SJSA1 (cell line): ENCODE measurements around the gene ERN1. TPM values are rescaled to one million over a fixed set of nuclear protein-coding genes. Genes with fewer than 3 reads are reported as not detected.

Source experiments
- DNase-seq, 2 experiments: peaks; one replicate each; pipeline ENCODE4 v3.0.0-alpha.2; 2015 to 2020; ENCODE audit warnings: low spot score in 2 of 2, low read depth in 1 of 2
- H3K27ac ChIP-seq: fragments of 250-450 bp; sonication (Bioruptor Pico); 2 replicates; pipeline ENCODE4 v1.5.1; 2020; ENCODE audit warnings: mild to moderate bottlenecking, moderate library complexity
- H3K27me3 ChIP-seq: fragments of 250-450 bp; sonication (Bioruptor Pico); replicated peaks from 2 replicates; pipeline ENCODE4 v1.5.1; 2020; ENCODE audit warnings: mild to moderate bottlenecking, moderate library complexity
- H3K36me3 ChIP-seq: fragments of 250-450 bp; sonication (Bioruptor Pico); 2 replicates; pipeline ENCODE4 v1.5.1; 2020; ENCODE audit warnings: mild to moderate bottlenecking
- H3K4me1 ChIP-seq: fragments of 250-450 bp; sonication (Bioruptor Pico); replicated peaks from 2 replicates; pipeline ENCODE4 v1.6.1; 2021; ENCODE audit warnings: mild to moderate bottlenecking
- H3K4me3 ChIP-seq: fragments of 250-450 bp; sonication (Bioruptor Pico); 2 replicates; pipeline ENCODE4 v1.5.1; 2020; ENCODE audit warnings: mild to moderate bottlenecking
- H3K9me3 ChIP-seq: fragments of 250-450 bp; sonication (Bioruptor Pico); replicated peaks from 2 replicates; pipeline ENCODE4 v1.5.1; 2020; ENCODE audit warnings: mild to moderate bottlenecking
- total RNA-seq: library from RNA; depleted of rRNA; stranded (reverse); fragments of >200 nt; shearing (Covaris generic); gene quantifications from 2 replicates; pipeline ENCODE4 v1.2.3, GENCODE V29; 2014

The ERN1 gene
- total RNA-seq, 1 experiment from 2014 or later = 5.8 TPM

DNA sequence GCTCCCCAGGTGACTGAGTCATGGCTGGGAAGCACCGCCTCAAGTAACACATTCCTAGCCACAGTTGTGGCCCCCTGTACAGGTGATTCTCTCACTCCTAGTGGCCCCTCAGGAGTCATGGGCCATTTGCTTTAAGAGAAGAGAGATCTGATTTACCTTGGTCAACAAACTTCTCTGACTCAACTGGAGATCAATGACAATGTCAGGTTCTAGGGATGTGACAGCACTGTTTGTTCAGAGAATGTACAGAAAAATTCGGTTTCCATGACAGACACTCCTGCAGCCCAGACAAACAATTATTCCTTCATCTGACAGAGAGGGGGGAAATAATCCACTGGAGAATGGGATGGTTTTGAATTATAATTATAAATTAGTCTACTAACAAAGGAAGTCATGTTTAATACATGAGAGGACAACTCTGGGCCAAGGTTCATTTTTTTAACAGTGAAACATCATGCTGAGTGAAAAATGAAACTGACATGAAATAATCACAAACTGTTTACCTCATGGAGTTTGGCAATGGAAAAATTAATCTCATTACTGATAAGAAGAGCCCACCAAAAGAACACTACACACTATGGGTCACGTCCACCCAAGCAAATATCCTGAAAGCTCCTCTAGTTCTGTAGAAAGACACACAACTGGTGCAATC, 9.7 kb downstream of the ERN1 start:
- no peak overlapping the region for H3K27ac ChIP-seq
- no peaks in the 10 kb centered on the region for H3K36me3 ChIP-seq
- peaks cover 11% of the 10 kb centered on the region for H3K4me1 ChIP-seq
- H3K4me3 ChIP-seq = no peak overlapping the region
- no peak for DNase-seq
- no peaks in the 10 kb centered on the region for H3K9me3 ChIP-seq
- no peaks in the 10 kb centered on the region; the same call in 1 of the 2 replicates for H3K27me3 ChIP-seq

DNA sequence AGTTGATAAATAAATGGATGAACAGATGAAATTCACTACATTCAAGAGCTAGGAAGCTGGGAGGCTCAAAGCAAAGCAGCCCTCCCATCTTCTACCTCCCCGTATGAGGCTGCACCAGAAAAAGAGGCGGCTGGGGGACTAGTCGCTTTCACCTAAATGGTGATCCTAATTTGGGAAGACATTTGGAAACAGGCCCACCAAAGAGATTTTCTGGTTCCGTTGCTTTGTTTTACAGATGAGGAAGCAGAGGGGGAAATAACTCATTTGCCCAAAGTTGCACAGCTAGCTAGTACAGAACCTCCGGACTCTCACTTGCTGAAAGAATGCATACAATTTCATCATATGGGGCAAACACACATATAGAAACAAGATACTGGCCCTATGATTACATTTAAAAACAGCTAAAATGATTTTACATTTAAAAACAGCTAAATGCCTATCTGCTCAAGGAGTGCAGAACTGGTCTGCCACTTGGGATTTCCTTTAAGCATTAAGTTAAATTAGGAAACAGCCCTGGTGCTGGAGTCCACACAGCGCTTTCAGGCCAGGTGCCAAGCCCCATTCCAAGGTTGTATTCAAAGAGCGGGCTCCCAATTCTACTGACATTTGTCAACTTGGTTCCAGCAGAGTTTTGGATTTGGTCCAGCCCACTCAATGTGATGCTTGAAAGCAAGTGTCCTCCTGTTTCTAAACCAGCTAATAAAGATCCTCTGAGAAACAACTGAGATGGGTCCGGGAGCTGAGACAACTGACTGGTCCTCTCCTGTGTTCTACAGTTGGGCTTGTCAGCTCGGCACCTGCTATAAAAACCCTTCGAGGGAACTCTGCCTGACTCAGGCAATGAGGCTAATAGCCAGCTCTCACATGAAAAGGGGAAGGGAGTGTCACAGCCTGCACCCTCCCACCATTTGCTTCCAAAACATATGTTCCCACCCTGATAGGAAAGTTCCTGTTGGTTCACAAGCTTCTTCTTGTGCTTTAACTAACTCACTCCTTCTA, 11.7 kb downstream of the ERN1 start:
- DNase-seq = peak in 1 of 2 experiments; percentile 30
- no peak overlapping the region for H3K27ac ChIP-seq
- no peaks in the 10 kb centered on the region for H3K9me3 ChIP-seq
- H3K27me3 ChIP-seq = no peaks in the 10 kb centered on the region; the same call in 1 of the 2 replicates
- H3K4me1 ChIP-seq = peaks cover 10% of the 10 kb centered on the region
- no peaks in the 10 kb centered on the region for H3K36me3 ChIP-seq
- no peak overlapping the region for H3K4me3 ChIP-seq

DNA sequence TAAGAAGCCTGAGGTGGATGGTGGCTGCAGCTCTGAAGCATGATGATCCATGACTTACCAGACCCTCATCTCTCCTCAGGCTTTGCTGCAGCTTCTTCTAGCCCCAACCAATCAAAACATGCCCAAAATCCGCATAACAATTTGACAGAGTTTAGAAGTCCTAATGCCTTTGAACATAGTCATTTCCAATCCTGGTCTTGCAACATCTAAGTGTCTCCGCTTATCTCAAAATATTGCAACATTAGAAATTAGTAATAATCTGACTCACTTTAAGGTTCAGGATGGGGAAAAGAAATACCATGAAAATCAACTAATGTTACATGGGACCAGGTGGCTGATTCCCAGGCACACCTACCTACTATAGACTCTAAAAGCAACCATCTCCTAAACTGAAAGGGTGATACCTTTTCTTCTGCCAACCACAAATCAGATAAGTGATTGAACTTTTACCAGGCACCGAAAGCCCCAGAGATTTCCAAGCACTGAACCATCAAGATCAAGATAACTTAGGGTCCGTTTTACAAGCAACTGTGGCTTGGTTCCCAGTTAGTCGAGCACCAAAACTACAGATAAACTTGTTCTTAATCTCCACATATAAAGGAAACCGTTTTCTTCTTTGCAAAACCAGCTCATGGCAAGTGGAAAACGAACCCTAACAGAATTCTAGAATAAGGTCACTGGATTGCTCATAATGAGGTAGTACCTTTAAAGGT, 14.0 kb downstream of the ERN1 start:
- no peak for DNase-seq
- H3K4me1 ChIP-seq = no peaks in the 10 kb centered on the region
- H3K36me3 ChIP-seq = no peaks in the 10 kb centered on the region
- no peaks in the 10 kb centered on the region for H3K9me3 ChIP-seq
- no peak overlapping the region for H3K4me3 ChIP-seq
- no peaks in the 10 kb centered on the region for H3K27me3 ChIP-seq
- no peak overlapping the region for H3K27ac ChIP-seq

DNA sequence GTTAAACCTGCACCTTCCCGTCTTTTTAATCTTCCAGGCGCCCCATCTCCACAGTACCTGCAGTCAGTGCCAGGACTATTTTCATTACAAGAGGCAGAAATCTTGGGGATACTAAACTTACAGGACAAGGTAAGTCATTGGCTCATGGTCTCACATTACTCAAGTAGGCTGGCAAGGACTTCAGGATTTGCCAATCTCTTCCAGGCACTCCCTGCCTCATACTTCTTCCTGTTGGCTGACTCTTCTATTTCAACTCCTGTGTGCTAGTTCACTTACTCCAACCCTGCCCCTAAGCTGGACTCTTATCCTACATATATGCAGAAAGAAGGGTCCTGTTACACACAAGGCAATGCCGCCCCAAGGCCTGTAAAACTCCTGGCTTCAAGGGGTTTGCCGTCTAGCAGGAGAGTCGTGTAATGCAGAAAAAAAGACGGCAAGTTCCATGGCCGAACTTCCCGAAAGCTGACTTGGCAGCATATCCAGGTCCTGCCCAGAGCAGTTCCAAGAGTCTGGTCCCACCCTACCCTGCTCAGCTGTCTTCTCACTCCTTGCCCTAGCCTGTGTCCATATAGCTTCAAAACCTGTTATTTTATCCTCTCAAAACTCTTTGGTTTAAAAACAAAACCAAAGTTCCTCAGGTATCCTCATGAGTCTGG, 14.8 kb downstream of the ERN1 start:
- H3K27me3 ChIP-seq = no peaks in the 10 kb centered on the region
- no peak overlapping the region for H3K27ac ChIP-seq
- H3K4me1 ChIP-seq = no peaks in the 10 kb centered on the region
- H3K9me3 ChIP-seq = no peaks in the 10 kb centered on the region
- no peak for DNase-seq
- no peaks in the 10 kb centered on the region for H3K36me3 ChIP-seq
- H3K4me3 ChIP-seq = no peak overlapping the region

DNA sequence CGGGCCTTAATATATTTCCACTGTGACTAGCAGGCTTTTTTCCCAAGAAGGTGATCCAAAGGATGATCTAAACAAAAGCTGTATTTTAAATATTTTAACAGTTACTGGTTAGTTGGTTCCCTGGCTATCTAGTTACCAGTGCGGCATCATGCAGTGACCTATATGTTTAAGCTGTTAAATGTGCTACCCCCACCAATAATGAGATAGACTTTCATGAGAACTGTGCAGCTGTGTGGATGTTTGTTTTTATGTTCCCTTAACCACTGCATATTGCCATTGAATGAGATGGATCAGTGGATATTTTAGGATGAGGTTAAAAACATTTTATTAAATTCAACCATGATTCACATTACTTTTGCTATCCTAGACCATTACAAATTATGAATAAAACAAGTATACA, 16.9 kb downstream of the ERN1 start:
- no peak for DNase-seq
- Histone ChIP-seq H3K27ac (no peak overlapping the region), H3K27me3 (no peaks in the 10 kb centered on the region)

DNA sequence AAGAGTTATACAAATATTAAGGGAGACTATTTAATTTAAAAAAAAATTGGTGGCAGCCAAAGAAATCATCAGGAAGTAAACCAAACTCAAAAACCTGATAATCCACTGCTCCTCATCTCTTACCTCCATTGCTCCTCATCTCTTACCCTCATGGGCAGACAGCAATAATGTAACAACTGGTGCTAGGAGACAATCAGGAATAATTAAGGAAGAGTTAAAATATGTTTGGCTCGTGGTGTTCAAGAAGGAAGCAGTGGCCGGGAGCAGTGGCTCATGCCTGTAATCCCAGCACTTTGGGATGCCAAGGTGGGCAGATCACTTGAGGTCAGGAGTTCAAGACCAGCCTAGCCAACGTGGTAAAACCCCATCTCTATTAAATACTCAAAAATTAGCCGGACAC, 18.1 kb downstream of the ERN1 start:
- H3K27me3 ChIP-seq = no peaks in the 10 kb centered on the region

More for the DNA sequence above, 16.9 kb downstream of the ERN1 start:
- Histone ChIP-seq H3K4me1 (no peaks in the 10 kb centered on the region), H3K4me3 (no peak overlapping the region), H3K9me3 (no peaks in the 10 kb centered on the region), H3K36me3 (no peaks in the 10 kb centered on the region)

DNA sequence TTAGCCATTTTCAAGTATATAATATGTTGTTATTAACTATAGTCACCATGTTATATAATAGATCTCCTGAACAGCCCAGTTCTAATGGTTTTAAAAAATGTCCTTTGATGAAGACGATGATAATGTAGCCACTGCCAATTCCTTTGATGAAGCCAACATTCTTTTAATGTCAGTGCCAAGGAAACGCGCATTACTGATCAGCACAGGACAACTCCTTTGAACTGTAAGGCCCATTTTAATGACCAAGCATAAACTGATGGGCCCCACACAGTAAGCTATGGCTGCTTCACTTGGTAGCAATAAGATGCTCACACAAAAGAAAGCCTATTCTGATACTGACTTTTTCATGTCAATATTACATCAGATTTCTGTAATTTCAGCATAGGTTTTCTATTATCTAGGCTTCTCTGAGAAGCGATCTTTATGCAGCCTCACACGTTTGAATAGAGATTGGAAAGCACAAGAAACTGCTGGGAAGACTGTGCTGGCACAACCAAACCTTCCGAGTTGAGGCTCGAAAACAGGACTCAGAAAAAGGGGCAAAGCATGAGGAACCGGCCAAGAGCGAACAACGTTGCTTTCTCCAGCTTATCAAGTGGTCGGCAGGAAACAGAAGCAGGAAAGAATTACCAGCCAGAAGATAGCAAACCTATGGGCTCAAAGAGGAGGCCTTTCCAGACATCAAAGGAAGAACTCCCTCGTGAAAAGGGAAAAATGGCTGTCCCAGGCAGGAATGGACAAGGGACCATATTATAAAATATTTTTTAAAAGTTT, 19.4 kb downstream of the ERN1 start:
- no peaks in the 10 kb centered on the region for H3K36me3 ChIP-seq
- H3K27ac ChIP-seq = no peak overlapping the region
- H3K27me3 ChIP-seq = no peaks in the 10 kb centered on the region
- no peak overlapping the region for H3K4me3 ChIP-seq
- no peak for DNase-seq
- no peaks in the 10 kb centered on the region for H3K9me3 ChIP-seq
- no peaks in the 10 kb centered on the region for H3K4me1 ChIP-seq

More for the DNA sequence above, 18.1 kb downstream of the ERN1 start:
- Histone ChIP-seq H3K27ac (no peak overlapping the region), H3K36me3 (no peaks in the 10 kb centered on the region), H3K9me3 (no peaks in the 10 kb centered on the region), H3K4me3 (no peak overlapping the region), H3K4me1 (no peaks in the 10 kb centered on the region)
- no peak for DNase-seq

DNA sequence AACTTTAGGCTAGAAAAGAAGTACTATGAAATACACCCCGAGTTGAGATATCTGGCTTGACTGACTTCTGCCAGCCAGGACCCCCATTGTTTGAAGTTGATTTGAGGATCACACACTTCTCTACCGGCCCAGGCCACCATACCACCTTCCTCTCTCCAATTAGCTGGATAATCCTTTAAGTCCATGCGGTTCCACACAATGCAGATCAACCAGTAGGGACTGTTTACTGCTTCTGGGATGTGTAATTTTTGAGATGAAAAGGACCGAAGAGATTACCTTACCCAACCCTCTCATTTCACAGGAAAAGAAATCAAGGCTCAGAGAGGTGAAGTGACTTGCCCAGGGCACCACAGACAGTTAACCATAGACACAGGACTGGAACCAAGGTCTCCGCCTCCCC, 20.5 kb downstream of the ERN1 start:
- H3K27ac ChIP-seq = no peak overlapping the region
- no peaks in the 10 kb centered on the region for H3K27me3 ChIP-seq
- DNase-seq = no peak
- no peak overlapping the region for H3K4me3 ChIP-seq
- no peaks in the 10 kb centered on the region for H3K9me3 ChIP-seq
- H3K36me3 ChIP-seq = no peaks in the 10 kb centered on the region
- no peaks in the 10 kb centered on the region for H3K4me1 ChIP-seq

DNA sequence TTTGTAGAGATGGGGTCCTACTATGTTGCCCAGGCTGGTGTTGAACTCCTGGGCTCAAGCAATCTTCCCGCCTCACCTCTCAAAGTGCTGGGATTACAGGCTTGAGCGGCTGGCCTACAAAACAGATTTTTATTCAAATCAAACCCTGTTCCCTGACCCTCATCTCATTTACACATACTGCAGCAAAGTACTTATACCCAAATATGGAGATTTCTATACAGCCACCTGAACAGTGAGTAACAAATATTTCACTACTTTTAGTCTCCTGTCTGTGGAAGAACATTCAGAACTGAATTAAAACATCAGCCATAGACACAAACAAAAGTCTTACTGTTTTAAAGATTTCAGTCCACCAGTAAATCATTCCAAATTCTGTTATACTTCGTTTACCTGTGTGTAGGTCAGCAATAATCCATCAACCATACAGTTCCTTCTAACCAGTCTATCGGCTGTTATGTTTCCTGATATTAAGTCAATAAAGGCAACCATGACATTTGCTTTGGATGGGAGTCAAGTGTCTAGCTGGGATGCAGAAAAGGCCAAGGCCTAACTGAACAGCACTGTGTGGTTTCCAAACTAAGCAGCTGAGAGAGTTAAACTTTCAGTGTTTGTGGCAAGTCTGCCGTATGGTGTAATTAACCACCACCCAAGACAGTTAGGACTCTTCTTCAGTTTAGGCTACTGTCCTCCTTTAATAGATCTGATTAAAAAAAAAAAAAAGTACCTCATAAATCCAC, 22.3 kb downstream of the ERN1 start:
- Histone ChIP-seq H3K4me3 (no peak overlapping the region), H3K27me3 (no peaks in the 10 kb centered on the region), H3K4me1 (no peaks in the 10 kb centered on the region), H3K36me3 (no peaks in the 10 kb centered on the region), H3K27ac (no peak overlapping the region), H3K9me3 (no peaks in the 10 kb centered on the region)
- no peak for DNase-seq

DNA sequence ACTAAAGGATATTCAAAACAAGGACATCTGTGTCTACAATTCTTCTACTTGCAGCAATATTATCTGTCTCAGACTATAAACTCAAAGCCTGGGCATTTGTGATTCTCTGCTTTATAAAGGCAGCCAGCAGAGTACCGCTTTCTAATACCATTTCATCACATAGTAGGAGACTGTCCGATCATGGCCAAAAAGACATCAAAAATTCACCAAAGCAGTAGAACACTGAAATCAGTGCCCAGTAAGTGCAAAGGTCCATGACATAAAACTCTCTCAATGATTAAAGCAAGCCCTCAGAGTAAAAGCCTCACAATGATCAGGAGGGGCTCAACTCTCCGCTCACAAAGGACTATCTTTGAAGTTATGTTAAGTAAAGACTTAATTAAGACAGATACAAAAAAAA, 23.0 kb downstream of the ERN1 start:
- Histone ChIP-seq H3K36me3 (no peaks in the 10 kb centered on the region), H3K27ac (no peak overlapping the region), H3K4me3 (no peak overlapping the region), H3K27me3 (no peaks in the 10 kb centered on the region), H3K4me1 (no peaks in the 10 kb centered on the region), H3K9me3 (no peaks in the 10 kb centered on the region)
- no peak for DNase-seq

DNA sequence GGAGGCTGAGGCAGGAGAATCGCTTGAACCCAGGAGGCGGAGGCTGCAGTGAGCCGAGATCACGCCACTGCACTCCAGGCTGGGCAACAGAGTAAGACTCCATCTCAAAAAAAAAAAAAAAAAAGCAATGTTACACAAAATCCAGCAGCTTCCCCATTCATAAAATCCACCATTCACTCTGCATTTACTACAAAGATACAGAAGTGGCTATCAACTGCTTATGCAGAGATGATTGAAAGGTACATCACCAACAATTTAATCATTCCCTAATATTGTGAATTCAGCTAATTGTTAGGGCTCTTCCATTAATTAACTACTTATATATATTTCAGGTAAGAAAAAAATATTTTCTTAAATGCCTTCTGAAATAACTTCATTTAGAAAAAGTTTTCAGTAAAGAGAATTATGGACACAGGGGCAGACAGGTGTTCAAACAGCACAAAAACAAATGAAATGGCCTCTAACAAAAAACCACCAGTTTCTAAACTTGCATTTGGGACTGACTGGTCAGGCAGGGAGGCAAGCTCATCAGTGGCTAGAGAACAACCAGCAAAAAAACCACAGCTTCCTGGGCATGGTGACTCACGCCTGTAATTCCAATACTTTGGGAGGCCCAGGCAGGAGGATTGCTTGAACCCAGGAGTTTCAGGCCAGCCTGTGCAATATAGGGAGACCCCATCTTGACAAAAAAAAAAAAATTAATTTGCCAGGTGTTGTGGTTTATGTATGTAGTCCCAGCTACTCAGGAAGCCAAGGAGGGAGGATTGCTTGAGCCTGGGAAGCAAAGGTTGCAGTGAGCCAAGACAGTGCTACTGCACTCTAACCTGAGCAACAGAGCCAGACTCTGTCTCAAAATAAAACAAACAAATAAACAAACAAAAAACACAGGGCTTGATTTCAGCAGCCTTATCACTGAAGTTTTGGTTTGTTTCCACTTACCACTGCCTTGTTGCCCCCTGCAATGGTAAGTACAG, 26.3 kb downstream of the ERN1 start:
- no peak for DNase-seq
- Histone ChIP-seq H3K27me3 (no peaks in the 10 kb centered on the region), H3K4me3 (no peak overlapping the region), H3K9me3 (no peaks in the 10 kb centered on the region), H3K4me1 (no peaks in the 10 kb centered on the region), H3K36me3 (no peaks in the 10 kb centered on the region), H3K27ac (no peak overlapping the region)
